GM19324 (cell line): ENCODE data around the gene POU6F1.
A peak's percentile ranks its signal among the peaks of the same experiment; 100 is the strongest.
"Not testable (repeated sequence)": the region's sequence is repeated elsewhere in the genome, so short reads cannot be mapped to it uniquely, and the experiment has no call there.

Experiments used
- ATAC-seq: cut with Tn5 transposase; IDR thresholded peaks from one replicate; pipeline ENCODE4 v1.9.1; 2021; ENCODE audit warnings: mild to moderate bottlenecking, moderate library complexity; ENCODE audit not compliant: unreplicated experiment, low FRiP score

The POU6F1 gene, protein sequence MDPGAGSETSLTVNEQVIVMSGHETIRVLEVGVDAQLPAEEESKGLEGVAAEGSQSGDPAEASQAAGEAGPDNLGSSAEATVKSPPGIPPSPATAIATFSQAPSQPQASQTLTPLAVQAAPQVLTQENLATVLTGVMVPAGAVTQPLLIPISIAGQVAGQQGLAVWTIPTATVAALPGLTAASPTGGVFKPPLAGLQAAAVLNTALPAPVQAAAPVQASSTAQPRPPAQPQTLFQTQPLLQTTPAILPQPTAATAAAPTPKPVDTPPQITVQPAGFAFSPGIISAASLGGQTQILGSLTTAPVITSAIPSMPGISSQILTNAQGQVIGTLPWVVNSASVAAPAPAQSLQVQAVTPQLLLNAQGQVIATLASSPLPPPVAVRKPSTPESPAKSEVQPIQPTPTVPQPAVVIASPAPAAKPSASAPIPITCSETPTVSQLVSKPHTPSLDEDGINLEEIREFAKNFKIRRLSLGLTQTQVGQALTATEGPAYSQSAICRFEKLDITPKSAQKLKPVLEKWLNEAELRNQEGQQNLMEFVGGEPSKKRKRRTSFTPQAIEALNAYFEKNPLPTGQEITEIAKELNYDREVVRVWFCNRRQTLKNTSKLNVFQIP

DNA sequence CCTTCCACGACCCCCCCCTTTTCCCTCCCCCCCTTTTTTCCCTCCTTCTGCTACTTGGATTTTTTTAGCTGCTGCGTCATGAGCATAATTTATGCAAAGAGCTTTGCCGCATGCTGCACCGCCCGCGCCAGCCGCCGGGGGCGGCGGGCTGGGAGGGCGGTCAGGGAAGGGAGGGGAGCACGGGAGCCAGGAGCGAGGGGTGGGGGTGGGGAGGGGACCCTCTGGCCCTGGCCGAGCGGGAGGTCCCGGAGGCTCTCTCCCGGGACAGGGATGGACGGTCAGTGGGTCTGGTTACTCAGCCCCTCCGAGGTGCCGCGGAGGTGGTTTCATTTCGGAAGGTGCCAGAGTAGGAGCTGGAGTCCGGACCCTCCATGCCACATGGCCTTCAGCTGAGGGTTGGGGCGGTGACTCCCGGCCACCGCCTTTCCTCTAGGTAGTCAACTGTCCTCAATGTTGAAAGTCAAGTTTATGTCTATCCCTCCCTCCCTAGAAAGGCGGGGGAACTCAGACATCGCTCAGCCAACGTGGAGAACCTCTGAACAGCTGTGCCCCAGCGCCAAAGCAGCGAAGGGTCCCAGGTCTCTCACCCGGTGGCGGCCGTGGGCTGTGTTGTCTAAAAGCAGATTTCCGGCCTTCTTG, at the start of gene POU6F1:
Gene POU6F1 (minus strand): TSS at position 95 of the 639 bp plus-strand sequence. CDS start 11,226 bp downstream, outside the sequence.
- ATAC-seq, result peak; percentile 64

DNA sequence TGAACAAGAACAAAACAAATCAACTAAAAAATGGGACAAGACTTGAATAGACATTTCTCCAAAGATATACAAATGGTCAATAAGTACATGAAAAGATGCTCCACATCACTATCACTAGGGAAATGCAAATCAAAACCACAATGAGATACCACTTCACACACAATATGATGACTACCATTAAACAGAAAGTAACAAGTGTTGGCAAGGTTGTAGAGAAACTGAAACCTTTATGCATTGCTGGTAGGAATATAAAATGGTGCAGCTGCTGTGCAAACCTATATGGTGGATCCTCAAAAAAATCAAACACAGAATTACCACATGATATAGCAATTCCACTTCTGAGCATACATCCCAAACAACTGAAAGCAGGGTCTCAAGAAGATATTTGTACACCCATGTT, 47.2 kb upstream of the POU6F1 start:
- peak; percentile 48 for ATAC-seq

DNA sequence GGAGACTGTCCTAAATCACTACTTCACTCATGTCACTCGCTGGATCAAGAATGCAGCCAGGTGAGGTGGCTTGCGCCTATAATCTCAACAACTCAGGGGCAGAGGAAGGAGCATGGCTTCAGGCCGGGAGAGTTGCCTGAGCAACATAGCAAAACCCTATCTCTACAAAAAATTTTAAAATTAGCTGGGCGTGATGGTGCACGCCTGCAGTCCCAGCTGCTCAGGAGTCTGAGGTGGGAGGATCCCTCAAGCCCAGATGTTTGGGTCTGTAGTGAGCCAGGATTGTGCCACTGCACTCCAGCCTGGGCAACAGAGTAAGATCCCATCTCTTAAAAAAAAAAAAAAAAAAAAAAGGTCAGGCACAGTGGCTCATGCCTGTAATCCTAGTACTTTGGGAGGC, 46.4 kb upstream of the POU6F1 start:
- no peak for ATAC-seq

DNA sequence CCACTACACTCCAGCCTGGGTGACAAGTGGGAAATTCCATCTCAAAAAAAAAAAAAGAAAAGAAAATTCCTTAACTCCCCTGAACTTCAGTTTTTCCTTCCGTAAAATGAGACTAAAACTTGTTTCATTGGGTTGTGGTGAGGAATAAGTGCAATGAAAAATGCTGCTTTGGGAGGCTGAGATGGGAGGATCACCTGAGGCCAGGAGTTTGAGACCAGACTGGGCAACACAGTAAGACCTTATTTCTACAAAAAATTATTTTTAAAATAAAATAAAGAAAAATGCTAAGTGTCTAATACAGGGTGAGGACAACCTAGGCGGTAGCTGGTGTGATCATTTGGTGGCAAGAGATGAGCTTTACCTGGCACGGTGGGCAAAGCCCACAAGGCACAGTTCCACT, 45.5 kb upstream of the POU6F1 start:
- ATAC-seq, result no peak

DNA sequence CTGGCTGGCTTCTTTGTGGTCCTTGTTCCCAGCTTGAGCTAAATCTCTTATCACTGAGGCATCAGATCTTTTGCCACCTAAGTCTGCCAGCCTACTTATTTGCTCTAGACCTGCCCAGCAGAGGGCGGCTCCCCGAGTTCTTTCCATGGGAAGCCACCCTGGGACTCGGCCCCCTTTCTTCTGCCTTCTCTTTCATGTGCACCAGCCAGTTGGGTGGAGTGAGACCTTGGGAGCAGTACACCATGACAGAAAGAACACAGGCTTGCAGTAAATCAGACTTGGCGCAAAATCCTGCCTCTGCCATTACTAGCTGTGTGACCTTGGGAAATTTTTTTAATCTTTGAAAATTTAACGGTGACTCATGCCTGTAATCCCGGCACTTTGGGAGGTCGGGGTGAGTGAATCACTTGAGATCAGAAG, 44.9 kb upstream of the POU6F1 start:
- ATAC-seq, result no peak

DNA sequence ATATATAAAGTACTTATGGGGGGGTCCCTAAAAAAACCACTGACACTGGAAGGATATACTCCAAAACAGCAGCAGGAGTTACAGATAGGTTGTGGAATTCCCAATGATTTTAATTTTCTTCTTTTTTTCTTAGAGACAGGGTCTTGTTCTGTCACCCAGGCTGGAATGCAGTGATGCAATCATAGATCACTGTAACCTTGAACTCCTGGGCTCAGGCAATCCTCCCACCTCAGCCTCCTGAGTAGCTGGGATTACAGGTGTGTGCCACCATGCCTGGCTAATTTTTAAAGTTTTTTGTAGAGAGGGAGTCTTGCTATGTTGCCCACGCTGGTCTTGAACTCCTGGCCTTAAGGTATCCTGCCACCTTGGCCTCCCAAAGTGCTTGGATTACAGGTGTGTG, 41.7 kb upstream of the POU6F1 start:
- ATAC-seq, result not testable (repeated sequence)

DNA sequence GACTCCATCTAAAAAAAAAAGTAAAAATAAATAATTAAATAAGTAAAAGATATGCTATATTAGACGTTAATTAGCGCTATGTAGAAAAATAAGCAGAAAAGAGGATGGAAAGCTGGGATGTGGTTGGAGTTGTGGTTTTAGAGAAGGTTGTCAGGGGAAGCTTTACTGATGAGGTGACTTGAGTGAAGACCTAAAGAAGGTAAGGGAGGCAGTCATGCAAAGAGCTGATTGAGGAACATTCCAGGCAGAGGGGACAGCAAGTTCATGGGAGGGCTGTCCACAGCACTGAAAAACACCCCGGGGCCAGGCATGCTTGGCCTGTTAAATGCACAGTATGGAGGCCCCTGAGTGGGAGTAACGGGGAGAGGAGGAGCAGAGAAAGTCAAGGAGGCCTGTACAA, 36.7 kb upstream of the POU6F1 start:
- ATAC-seq, result no peak

DNA sequence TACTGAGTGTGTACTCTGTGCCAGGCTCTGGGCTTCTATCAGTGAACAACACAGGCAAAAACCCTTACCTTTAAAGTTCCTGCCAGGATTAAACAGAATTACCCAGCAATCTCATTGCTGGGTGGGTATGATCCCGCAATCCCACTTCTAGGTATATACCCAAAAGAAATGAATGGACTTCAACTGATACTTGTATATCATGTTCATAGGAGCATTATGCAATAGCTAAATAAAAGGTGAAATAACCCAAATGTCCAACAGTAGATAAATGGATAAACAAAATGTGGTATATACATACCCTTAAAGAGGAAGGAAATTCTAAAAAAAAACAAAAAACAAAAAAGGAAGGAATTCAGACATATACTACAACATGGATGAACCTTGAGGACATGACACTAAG, 35.4 kb upstream of the POU6F1 start:
- no peak for ATAC-seq

DNA sequence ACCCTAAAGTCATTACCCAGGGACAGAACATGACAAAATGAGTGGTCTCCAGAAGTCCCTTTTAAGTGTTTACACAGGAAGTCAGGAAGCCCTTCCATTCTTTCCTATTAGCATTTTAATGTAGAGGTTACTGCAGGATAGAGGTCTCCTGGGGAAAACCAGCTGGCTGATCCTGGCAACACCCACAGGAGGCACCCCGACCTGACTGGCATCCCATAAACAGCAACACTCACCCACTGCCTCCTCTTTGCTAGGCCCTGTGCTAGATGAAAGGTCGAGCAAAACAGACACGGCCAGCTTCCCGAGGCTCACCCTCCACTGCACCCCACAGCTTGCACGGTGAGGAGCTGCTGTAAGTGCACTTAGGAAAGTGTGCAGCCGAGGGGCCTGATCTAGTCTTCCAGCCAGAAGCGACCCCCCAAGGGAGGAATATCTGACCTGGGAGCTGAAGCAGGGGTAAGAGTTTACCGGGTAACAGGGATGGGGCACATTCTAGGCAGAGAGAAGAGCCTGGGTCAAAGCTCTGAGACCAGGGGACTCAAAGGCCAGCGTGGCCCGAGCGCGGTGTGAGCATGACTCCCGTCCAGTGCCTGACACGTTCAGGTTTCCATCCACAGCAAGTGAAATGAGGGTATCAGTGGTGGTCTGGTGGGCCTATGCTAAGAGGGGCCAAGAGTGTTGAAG, 29.8 kb upstream of the POU6F1 start:
- ATAC-seq, result no peak

DNA sequence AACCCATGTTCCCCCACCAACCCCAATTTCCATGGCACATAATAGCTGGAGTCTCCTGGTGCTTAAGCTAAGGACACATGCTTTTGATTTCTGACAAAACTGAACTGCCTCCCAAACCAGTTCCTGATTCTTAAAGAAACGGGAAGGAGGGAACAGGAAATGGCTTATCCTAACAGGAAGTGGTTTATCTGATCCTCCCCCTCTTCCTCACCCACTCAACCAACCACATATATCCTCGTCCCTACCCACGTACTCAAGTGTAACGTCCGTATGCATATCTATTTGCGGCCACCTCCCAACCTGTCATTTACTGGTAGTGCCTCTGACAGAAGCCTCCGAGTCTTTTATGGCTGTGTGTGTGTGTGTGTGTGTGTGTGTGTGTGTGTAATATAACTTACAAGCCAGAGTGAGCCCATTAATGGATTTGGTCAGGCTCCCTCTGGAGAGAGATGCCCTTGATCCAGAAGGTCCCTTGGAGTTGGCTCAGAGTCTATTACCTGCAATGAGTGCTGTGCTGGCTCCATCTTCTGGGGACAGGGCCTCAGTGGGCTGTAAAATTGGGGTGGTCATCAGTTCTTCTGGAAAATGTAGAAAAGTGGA, 28.5 kb upstream of the POU6F1 start:
- ATAC-seq, result no peak

DNA sequence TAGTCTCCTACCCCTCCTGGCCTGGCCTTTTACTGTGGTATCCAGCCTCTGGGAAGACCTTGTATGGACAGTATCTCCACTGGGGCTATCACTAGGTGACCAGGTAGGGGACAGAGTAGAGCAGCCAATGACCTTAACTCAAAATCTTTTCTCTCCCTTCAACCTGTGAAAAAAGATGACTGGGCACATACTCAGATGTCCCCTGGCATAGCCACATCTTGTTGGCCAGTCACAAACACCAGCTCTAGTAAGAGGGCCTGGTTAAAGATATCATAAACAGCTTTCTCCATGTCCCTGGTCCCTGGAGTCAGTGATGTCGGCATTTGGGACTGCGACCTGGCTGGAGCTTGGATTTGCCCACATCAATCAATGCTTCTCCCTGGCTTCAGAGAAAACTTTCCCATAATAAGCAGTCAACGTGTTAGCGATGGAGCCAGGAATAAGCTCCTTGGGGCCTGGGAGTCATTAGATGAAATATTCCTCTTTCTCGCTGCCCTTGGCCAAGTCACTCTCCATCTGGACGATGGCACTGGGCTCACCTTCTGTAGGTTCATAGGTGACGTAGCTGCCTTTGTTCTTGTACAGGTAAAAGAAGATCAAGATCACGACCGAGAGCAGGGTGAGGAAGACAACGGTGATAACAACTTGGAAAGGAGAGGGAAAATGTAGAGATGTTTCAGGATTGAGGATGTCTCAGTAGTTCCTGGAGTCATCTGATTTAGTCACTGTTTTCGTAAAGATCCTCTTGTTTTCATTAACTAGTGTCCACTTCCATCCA, 27.8 kb upstream of the POU6F1 start:
- ATAC-seq, result no peak

DNA sequence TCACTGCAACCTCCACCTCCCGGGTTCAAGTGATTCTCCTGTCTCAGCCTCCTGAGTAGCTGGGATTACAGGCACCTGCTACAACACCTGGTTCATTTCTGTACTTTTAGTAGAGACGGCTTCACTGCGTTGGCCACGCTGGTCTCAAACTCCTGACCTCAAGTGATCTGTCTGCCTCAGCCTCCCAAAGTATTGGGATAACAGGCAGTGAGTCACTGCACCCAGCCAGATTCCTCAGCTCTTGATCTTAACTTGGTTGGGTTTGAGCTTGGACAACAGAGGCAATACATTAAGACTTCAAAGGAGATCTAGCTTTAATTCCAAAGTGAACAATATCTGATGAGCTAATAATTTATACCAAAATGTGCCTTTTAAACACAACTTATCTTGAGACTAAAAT, 26.4 kb upstream of the POU6F1 start:
- ATAC-seq, result no peak

DNA sequence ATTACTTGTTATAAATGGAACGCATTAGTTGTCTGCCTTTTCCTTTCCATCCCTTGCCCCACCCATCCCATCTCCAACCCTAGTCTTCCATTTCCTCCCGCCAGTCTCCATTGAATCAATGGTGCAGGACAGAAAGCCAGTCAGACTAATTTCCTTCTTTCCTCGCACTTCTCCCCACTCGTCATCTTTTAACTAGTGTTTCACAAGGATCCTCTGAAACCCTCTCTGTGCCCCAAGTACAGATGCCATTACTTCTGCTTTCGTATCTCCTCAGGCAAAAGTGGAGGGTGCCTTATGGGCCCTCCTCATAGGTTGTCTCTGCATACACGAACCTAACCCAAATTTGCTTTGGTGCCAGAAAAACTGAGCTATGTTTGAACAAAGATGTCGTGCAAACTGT, 25.0 kb upstream of the POU6F1 start:
- ATAC-seq, result no peak

DNA sequence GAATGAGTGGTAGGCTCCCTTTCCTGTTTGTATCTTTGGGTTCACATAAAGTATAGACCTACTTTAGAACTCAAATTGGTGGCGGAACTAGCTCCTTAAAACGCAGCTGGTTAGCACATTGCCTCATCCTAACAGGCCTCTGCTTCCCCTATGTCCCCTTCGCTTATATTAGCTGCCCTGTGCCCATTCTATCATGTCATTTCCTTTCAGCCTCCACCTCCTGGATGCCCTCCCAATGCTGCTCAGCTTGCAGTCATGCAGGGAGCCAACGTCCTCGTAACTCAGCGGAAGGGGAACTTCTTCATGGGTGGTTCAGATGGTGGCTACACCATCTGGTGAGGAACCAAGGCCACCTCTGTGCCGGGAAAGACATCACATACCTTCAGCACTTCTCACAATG, 24.3 kb upstream of the POU6F1 start:
- no peak for ATAC-seq

DNA sequence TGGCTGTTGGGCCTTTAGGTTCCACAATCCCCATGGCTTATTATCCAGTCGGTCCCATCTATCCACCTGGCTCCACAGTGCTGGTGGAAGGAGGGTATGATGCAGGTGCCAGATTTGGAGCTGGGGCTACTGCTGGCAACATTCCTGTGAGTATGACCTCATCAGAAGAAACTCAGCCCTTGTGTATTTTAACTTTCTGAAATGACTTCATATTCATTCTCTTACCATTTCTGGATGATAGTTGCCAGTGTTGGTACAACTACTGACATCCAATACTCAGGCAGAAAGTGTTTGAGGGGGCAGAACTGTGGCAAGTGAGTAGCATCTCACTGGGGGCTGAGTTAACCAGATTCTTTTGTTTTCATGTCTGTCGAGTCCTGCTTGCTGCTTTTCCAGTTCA, 23.1 kb upstream of the POU6F1 start:
- no peak for ATAC-seq

DNA sequence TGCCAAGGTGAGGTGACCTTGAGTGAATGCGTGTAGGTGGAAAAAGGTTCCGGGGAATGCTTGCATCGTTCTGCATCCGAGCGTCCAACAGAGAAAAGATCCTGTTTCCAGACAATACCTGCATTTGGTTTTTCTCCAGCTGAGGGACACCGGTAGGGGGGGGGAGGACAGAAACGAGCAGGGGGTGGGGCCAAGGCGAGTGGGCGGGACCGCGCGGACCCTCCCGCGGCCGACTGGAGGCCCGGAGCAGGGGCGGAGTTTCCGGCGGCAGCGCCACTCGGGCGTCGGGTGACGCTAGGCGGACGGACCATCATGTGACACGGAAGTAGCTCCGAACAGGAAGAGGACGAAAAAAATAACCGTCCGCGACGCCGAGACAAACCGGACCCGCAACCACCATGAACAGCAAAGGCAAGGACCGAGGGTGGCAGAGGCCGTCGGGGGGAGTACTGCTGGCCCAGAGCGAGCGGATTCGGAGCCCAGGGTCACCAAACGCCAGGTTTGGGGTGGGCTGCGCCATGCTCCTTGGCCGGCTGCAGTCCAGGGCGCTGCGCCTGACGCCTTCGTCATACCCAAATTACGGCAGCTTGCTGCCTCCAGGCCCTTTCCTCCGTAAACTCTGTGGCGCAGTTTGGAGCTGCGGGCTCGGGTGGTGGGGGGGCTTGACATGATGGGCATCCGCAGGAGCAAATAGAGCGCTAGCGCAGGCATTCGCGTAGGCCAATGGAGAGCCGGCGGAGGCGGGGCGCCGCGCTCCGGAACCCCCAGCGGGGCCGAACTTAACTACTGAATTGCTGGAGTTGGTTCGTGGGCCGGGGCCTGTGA, 20.9 kb upstream of the POU6F1 start, which contains the start of gene DAZAP2:
Gene DAZAP2 (plus strand): TSS at position 317 of the 825 bp plus-strand sequence. CDS start 82 bp downstream, at position 399.
- ATAC-seq, result peak; percentile 92

DNA sequence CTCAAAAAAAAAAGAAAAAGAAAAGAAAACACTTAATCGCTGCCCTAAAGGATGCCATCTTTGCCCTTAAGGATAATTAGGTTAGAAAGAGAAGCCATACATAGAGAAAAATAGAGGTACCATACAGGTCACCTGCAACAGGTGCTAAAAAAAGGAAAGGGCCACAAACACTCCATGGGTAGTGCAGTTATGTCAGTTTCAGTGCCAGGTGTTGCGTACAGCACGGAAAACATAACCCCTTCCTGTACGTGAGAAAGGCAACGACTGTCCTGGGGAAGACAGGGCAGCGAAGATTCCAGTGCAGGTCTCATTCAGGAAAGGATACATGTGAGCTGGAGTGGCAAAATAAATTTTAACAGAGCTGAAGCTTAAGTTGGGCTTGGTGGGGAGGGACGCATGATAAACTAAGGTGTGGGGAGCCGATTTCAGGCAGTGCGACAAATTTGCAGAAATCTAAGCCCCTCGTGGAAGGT, 20.2 kb upstream of the POU6F1 start:
- peak; percentile 9 for ATAC-seq

DNA sequence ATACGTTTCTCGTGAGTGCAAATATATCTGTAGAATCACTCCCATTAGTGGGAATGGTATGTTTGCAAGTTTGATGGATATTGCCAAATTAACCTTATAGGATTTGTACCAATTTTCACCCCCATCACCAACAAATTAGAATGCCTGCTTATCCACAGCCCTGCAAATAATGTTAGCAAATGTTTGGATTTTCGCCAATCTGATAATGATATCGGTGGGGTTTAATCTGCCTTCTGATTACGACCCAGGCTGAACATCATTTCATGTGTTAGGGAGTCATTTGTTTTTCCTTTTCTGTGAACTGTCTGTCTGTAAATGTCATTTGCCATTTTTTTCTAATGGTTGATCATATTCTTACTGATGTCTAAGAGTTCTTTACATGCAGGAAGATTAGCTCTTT, 16.7 kb upstream of the POU6F1 start:
- no peak for ATAC-seq

DNA sequence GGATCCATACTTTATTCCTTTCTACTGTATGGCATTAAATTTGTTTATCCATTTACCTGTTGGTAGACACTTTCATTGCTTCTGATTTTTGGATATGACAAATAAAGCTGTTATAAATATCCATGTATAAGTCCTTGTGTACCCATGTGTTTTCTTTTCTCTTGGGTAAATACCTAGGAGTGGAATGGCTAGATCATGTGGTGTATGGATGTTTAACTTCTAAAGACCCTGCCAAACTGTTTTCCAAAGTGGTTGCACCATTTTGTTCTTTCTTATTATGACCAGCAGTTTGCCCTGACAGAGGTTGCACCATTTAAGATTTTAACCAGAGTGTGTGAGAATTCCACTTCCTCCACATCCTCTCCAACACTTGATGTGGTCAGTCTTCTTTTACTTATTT, 14.8 kb upstream of the POU6F1 start:
- no peak for ATAC-seq
